NOMO-1 (cell line): ENCODE data around the gene ERP29.
"Not testable (repeated sequence)": the region's sequence is repeated elsewhere in the genome, so short reads cannot be mapped to it uniquely, and the experiment has no call there.

Source experiments
- DNase-seq, 2 experiments: peaks; one replicate each; lab custom pipeline; 2025; ENCODE audit not compliant: unreplicated experiment in 2 of 2; lab: John Stamatoyannopoulos, UW

Gene ERP29

GRCh38 chr12:112012775-112013600, at the start of gene ERP29, which contains the start of gene TMEM116:
Gene ERP29 (plus strand): TSS chr12:112013426. CDS start chr12:112013466, 40 bp downstream.
Gene TMEM116 (minus strand): TSS chr12:112013165. CDS start chr12:112005270, 7,895 bp downstream.
- DNase-seq, result peak; percentile 97

DNA sequence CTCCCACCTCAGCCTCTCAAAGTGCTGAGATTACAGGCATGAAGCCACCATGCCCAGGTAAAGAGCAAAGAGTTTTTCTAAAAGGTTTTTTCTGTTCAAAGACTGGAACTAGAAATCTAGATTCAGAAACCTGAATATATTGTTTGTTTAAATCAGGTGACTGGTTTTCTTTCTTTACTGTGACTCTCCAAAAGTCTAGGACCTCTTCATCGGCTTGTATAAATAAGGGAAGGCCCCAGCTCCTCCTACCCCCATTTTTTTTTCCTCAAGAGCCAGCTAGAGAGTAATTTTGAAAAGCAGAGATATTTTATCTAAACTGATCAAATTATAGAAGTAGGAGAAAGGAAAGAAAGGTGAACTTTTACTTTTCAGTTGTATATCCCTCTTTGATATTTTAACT, 48.3 kb upstream of the ERP29 start:
- DNase-seq, result no peak

- no peak for DNase-seq
Measured at GRCh38 chr12:111971800-111972199, 41.4 kb upstream of the ERP29 start.

DNA sequence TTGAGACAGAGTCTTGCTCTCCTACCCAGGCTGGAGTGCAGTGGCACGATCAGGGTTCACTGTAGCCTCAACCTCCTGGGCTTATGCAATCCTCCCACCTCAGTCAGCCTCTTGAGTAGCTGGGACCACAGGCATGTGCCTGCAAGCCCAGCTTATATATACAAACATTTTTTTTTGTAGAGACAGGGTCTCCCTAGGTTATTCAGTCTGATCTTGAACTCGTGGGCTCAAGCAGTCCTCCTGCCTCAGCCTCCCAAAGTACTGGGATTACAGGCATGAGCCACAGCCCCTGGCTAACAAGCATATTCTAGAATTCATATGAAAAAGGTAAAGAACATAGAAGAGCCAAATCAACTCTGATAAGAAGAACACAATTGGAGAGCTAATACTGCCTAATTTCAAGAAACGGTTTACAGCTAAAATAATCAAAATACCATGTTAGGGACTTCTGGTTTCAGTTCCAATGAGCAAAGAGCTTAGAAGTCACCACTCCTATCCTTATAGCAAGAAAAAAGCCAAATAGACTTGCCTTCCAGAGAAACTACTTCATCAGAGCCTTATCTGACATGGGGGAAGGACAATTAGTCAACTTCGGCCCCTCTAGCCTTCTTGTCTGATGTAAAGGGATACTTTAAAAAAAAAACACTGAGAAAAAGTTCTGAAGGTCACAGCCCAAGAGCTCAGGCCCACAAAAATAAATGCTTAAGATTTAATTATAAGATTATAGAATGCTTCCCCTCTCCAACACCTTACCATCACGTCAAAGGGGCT, 37.9 kb upstream of the ERP29 start:
- DNase-seq, result peak; percentile 12 to 54

- peak; percentile 12 to 52 for DNase-seq
Measured at GRCh38 chr12:111976291-111976690, 36.9 kb upstream of the ERP29 start.

GRCh38 chr12:111976860-111977259, 36.4 kb upstream of the ERP29 start:
- no peak for DNase-seq

GRCh38 chr12:111978545-111978944, 34.7 kb upstream of the ERP29 start:
- DNase-seq, result no peak

GRCh38 chr12:111980598-111980997, 32.6 kb upstream of the ERP29 start:
- no peak for DNase-seq

DNA sequence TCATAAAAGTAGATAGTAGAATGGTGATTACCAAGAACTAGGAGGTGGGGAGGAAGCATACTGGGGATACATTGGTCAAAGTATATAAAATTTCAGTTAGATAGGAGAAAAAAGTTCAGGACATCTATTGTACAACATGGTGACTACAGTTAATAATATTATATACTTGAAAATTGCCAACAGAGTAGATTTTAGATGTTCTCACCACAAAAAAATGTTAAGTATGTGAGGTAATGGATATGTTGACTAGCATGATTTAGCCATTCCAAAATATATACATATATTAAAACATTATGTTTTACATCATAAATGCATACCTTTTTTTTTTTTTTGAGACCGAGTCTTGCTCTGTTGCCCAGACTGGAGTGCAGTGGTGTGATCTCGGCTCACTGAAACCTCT, 31.2 kb upstream of the ERP29 start:
- DNase-seq, result no peak

DNA sequence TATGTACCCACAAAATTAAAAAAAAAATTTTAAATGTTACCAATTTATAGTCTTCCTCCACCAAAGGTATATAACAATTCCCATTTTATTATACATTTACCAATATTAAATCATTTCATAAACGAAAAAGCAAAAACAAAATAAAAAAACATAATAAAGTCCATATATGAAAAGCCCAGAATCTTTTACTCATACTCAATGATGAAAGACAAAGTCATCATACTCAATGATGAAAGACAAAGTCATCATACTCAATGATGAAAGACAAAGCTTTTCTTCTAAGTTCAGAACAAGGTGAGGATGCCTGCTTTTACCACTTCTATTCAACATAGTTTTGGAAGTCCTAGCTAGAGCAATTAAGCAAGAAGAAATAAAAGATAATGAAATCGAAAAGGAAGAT, 28.4 kb upstream of the ERP29 start:
- DNase-seq, result no peak

GRCh38 chr12:111991535-111991934, 21.7 kb upstream of the ERP29 start:
- DNase-seq, result no peak

DNA sequence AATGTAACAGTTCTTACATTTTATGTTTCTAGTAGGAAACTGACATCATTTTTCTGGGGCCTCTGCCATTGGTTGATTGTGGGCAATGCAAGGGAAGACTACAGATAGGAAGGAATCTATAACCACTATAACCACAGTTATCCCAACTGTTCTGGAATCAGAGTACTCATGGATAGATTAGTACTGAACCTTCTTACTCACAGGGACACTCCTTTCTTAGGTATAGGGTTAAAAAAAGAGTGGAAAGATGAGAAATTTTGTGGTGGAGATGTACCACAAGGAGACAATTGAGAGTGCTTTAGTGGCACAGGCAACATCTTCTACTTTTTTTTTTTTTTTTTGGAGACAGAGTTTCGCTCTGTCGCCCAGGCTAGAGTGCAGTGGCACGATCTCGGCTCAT, 21.3 kb upstream of the ERP29 start:
- DNase-seq, result no peak

DNA sequence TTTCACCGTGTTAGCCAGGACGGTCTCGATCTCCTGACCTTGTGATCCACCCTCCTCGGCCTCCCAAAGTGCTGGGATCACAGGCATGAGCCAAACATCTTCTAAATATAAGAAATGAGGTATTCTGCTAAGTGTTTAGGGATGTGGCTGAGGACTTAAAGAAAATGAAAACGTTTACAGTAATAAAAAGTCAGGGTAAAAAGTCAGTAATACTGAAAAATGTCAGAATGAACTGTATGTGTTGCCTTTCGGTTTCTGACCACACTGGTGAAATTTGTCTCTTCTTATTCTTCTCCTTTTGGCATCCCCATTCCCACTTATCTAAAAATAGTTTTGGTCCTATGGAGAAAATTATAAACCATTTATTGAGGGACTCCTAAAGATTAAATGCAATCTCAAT, 20.8 kb upstream of the ERP29 start:
- no peak for DNase-seq

DNA sequence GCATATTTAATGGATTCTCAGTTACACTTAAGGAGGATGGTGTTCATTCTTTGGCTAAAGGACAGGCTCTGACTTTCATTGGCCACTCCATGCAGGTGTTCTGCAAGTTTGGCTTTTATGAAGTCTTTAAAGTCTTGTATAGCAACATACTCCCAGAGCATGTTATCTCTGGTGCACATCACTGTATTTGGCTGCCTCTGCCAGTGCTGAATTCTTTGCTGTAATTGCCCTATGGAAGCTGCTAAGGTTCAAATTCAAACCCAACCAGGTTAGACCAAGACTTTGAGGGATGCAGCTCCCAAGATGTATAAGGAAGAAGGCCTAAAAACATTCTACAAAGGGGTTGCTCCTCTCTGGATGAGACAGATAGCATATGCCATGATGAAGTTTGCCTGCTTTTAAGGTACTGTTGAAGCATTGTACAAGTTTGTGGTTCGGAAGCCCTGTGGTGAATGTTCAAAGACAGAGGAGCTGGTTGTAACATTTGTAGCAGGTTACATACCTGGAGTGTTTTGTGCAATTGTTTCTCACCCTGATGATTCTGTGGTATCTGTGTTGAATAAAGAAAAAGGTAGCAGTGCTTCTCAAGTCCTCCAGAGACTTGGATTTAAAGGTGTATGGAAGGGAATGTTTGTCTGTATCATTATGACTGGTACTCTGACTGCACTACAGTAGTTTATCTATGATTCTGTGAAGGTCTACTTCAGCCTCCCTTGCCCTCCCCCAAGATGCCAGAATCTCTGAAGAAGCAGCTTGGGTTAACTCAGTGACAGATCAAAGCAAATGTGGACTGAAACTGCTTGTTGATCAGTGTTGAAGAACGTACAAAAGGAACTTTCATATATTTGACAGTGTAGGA, 19.7 kb upstream of the ERP29 start:
- no peak for DNase-seq

DNA sequence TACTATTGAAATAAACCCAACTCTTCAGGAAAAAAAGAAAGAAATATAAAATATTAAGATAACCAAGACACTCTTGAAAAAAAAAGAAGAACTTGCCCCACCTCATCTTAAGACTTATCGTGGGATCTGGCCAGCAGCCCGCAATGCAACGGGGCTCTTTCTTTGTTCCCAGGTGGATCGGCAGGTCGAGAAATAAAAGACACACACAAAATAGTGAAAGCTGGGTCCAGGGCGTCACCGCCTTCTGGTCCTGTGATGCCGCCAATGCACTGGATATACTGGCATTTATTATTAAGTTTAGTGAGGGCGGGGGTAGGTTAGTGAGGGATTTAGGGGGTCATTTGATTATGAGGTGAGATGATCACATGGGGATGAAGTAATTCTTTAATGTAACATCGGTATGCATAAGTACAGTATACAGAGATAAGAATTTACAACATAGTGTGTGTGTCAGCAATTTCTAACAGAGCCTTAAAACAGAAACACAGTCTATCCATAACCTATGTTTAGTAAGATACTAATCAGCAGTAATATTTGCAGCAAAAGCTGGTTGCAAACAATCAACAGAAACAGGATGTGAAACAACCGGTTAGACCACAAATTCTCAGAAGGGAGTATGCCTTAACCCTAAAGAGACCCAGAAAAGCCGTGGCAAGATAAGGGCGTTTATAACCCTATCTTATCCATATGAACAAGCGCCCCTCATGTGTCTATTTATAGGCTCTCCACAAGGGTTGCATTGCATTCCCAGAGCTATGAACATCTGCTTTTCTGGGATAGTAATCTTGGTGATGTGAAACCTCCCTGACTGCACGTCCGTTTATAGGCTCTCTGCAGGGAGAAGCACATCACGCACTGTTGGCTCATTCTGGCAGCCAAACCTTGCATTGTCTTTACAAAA, 18.8 kb upstream of the ERP29 start:
- peak; percentile 73 to 88 for DNase-seq

DNA sequence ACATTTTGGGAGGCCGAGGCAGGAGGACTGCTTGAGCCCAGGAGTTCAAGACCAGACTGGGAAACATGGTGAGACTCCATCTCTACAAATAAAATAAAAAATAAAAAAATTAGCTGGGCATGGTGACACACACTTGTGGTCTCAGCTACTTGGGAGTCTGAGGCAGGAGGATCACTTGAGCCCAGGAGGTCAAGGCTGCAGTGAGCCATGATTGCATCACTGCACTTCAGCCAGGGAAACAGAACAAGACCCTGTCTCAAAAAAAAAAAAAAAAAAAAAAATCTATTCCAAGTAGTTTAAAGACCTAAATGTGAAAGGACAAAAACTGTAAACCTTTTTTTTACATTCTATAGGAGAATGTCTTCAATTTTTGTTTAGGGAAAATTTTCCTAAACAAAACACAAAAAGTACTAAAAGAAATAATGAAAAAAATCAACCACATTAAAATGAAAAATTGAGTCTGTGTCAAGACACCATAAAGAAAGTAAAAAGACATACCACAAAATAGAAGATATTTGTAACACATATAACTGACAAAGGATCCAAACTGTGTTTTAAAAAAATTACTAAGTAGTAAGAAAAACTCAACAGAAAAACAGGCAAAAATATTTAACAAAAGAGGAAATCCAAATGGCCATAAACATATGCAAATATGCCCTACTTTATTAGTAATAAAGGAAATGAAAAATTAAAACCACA, 17.3 kb upstream of the ERP29 start:
- no peak for DNase-seq

DNA sequence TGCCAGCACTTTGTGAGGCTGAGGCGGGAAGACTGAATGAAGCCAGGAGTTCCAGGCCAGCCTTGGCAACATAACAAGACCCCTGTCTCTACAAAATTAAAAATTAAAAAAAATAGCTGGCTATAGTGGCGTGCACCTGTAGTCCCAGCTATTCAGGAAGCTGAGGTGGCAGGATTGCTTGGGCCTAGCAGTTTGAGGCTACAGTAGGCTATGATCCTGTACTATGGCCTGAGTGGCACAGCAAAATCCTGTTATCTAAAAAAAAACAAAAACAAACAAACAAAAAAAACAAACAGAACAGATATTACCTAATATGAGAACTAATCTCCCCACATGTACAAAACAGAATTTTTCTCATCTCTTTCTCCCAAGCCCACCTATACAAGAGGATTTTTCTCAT, 15.9 kb upstream of the ERP29 start:
- no peak for DNase-seq

DNA sequence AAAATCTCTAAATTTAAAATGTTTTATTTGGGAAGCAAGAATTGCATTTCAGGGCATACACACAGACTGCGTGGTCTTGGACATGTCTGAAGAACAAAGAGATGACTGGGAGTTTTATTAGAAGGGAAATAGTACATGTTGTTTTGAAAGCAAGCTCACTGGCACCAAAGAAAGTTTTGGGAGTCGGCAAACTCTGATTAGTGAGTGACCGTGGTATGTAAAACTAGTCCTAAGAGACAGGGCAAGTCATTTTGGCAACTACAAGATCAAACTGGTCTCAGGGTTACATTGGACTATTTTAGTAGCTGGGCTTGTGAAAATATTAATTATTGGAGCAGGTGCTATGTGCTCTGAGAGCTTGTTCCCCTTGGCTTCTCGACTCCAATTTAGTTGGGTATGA, 15.2 kb upstream of the ERP29 start:
- no peak for DNase-seq

DNA sequence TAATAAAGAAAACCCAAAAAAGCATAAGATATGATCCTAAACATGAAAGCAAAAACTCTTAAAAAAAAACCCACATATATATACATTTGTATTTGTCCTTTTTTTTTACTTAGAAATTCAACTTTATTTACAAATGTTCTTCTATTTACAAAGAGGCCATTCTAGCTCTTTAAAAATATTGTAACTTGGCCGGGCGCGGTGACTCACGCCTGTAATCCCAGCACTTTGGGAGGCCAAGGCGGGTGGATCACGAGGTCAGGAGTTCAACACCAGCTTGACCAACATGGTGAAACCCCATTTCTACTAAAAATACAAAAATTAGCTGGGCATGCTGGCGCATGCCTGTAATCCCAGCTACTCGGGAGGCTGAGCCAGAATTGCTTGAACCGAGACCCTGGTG, 14.1 kb upstream of the ERP29 start:
- DNase-seq, result not testable (repeated sequence)
